Measurements from ENCODE around the gene KRT16.
"Not testable (repeated sequence)": the region's sequence is repeated elsewhere in the genome, so short reads cannot be mapped to it uniquely, and the experiment has no call there.

The KRT16 gene

DNA sequence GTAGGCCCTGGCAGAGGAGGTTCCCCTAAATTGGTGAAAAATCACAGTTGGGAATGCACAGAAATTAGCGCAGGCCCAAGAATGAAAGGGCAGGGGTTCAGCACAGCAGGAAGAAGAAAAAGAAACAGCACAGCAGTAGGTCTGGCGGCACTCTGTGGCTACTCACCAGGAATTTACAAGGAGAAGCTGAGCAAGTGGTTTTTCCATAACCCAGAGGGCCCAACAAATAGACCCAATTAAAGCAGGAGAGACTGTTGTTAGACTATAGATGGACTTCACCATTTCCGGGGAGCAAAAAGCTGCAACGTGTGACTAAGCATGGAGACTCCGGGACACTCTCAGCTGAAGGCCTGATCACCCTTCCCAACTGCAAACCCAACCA is 14.3 kb upstream of the KRT16 start:
- DNase-seq: not testable (repeated sequence)

DNA sequence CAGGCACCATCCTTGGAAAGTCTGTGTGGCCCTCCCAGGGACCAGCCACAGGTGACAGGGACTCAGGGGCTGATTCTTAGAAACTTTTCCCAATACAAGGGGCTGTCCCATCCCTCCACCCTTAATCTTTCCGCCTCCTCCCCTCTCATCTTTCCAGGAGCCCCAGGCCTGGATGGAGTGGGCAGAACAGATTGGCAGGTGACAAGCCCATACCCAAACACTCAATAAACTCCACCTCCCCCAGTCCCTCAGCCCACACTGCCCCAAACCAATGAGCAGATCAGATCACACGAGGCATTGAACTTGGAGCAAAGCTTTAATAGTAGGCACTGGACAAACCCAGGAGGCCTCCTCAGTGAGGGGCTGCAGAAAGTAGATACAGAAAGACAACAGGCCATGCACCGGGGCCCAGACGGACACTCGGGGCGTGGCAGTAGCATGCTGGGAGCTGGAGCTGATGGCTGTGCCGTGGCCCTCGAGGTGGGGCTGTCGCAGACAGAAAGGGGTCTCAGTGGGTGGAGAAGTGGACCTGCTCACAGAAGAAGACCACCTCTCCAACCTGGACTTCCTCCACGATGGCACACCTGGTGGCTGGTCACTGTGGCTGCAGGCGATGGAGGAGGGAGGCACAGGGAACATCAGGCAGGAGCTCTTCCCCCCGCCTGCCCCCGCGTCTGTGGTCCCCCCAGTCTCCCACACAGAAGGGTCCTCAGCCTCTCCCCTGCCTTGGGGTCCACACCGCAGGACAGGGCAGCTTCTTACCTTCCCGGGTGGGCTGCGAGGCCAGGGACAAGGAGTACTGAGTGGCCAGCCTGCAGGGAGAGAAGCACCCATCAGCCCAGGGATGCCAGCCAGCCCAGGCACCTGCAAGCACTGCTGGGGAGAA is 13.7 kb upstream of the KRT16 start:
- not testable (repeated sequence) for DNase-seq

GRCh38 chr17:41625602-41626001 is 13.0 kb upstream of the KRT16 start:
- DNase-seq: no peak

- no peak for DNase-seq
These were observed 11.9 kb upstream of the KRT16 start, which contains the start of gene KRT17 for GRCh38 chr17:41624208-41625101. TSS of gene KRT17 (minus strand) at chr17:41624575. CDS start at chr17:41624509, 66 bp downstream.

- DNase-seq: not testable (repeated sequence)
These were observed 10.8 kb upstream of the KRT16 start for GRCh38 chr17:41623184-41623861.

- DNase-seq: not testable (repeated sequence)
These were observed 10.0 kb upstream of the KRT16 start for GRCh38 chr17:41622340-41623183.

GRCh38 chr17:41621916-41622315 is 9.3 kb upstream of the KRT16 start:
- no peak for DNase-seq

DNA sequence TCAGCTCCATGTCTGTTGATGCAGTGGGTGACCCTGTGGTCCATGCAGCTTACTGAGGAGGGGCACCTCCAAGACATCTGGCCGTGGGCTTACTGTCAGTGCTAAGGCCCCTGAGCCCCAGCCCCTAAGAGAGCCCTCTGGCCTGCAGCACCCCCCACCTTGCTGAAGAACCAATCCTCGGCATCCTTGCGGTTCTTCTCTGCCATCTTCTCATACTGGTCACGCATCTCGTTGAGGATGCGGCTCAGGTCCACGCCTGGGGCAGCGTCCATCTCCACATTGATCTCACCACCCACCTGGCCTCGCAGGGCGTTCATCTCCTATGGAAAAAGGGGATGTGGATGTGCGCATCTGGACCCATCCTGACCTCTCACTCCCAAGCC is 8.9 kb upstream of the KRT16 start:
- not testable (repeated sequence) for DNase-seq

DNA sequence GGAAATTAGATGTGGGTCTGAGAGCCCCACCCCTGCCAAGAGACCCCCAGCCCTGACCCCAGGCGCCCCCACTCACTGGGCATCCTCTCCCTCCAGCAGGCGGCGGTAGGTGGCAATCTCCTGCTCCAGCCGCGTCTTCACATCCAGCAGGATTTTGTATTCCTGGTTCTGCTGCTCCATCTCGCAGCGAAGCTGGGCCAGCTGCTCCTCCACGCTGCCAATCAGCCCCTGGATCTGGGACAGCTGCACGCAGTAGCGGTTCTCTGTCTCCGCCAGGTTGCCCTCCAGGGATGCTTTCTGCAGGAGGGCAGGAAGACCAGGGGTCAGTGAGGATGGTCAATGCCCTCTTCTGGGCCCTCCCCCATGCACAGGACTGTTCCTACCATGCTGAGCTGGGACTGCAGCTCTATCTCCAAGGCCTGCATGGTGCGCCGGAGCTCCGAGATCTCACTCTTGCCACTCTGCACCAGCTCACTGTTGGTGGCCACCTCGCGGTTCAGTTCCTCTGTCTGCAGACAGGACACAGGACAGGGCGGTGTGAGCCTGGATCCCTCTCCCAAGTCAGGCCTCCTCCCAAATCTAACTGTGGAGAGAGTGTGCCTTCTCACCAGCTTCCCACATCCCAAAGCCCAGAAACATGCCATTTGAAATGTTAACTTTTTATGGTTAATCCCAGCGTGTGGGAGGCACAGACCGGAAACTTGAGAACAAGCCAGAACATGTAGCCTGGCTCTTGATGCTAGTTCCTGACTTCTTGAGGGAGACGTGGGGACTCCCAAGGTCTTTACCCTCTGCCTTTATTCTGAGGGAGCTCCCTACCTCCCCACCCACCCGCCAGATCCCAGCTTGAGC is 8.2 kb upstream of the KRT16 start:
- no peak for DNase-seq

DNA sequence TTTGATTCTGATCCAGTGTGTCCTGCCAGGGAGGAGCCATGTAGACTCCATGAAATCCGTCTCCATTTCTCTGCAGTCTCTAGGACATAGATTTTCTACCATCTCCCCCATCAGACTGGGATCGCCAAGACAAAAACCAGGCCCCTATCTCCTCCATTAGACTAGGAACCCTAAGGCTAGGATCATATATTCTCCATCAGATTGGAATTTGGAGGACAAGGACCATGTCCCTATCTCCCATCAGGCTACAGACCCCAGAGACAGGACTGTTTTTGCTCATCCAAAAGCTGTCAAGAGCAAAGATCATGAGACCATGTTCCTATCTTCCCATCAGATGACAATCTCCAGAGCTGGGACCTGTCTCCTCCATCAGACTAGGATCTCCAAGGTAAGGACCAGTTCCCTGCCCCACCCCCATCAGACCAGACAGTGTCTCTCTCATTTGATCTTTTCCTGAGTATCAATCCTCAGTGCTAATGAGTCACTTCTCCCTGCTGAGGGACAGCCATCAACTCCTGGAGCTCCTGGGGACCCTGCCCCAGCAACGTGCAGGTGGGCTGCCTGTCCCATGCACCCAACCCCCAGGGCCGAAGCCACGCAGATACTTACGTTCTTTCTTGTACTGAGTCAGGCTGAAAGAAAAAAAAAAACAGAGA is 7.5 kb upstream of the KRT16 start:
- DNase-seq: not testable (repeated sequence)

DNA sequence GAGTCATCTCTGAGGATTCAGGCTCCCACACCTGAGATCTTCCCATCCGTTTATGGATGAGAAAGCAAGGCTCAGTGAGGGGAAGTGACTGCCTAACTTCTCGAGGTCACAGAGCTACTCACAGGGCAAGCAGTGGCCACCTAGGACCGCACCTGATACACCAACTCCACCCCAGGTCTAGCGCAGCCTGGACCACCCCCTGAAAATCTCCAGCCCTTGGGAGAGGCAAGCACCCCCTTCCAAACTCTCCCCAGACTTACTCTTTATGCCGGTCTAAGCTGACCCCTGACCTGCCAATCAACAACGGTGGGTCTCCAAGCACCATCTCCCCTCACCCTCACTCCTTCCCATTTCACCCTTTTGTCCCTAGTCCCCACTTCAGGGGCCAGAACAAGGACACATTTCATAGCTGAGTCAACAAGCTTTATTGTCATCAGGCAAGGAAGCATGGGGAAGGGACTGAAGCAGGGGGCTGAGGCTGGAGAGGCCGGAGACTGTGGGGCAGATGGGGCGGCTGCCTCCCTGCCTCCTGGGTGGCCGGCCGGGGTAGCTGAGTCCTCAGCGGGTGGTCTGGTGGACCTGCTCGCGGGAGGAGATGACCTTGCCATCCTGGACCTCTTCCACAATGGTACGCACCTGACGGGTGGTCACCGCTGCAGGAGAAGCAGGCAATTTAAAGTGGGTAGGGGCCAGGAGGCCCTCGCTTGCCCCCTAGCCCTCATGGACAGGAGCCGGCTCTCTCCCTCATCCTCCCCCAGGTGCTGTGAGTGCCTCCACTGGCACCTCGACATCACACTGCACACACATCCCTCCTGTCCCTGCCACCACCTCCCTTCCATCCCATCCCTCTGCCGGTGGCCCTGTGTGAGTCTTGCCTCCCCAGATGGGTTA is 6.7 kb upstream of the KRT16 start:
- no peak for DNase-seq

- DNase-seq: no peak
These were observed 5.9 kb upstream of the KRT16 start for GRCh38 chr17:41618341-41619035.

- DNase-seq: no peak
These were observed 5.1 kb upstream of the KRT16 start for GRCh38 chr17:41617698-41618097.

DNA sequence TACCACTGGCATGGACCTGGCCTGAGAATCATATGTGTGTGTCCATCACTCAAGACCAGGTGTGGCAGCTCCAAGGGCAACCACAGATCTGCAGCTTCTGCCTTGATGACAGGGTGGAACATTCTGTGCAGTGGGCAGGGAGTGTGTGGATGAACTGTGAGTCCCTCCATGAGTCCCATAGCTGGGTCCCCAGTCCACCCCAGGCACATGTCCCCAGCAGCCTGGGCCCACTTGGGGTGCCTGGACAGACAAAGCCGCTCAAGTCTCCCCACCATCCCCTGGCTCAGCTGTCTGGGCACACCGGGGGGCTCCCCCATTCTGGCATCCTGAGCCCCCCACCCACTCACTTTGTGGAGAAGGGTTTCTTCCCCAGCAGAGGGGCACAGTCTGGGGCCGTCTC is 4.6 kb upstream of the KRT16 start:
- DNase-seq: no peak

DNA sequence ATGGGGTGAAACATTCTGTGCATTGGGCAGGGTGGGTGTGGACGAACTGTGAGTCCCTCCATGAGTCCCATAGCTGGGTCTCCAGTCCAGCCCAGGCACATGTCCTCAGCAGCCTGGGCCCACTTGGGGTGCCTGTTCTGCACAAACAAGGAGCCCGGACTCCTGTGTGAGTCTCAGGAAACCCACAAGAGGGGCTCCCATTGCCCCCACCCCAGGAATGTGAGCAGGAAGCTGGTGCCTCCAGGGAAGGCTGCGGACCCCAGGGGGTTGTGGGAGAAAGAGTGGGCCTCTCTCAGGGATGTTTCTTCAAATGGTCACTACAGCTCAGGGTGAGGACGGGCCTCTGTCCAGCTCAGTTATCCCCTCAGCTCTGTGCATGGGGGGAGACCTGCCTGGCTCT is 3.9 kb upstream of the KRT16 start:
- not testable (repeated sequence) for DNase-seq

DNA sequence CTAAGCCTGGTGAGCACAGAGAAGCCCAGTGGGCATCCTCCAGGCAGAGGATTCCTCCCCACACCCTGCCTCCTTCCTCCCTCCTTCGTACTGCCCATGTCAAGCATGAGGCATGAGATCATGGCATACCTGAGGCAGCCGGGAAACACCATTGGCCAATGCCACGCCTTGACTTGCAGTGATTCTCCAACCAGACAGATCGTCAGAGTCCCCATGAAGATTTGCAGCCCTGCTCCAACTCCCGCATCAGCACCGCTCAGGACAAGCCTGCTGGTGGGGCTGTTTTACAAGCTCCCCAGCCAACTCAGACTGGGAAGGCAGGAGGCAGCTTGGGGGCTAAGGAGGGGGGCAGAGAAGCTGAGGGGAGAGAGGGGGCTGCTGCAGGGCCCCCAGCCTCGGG is 2.9 kb upstream of the KRT16 start:
- DNase-seq: no peak

DNA sequence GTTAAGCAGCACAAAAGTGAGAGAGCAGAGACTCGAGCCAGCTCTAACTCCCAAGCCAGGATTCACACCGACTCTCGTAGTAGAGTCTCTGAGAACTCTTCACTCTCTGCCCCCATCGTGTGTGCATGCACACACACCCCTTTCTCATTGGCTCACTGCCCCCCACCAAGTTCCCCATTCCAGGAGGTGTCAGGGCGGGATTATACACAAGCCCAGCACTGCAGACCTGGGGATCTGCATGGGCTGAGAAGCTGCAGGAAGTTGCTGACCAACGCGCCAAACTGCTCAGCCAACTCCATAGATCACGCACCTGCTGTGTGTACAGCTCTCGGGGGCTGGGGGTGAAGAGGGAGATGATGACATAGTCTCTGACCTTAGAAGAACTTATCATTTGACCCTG is 2.2 kb upstream of the KRT16 start:
- DNase-seq: not testable (repeated sequence)

DNA sequence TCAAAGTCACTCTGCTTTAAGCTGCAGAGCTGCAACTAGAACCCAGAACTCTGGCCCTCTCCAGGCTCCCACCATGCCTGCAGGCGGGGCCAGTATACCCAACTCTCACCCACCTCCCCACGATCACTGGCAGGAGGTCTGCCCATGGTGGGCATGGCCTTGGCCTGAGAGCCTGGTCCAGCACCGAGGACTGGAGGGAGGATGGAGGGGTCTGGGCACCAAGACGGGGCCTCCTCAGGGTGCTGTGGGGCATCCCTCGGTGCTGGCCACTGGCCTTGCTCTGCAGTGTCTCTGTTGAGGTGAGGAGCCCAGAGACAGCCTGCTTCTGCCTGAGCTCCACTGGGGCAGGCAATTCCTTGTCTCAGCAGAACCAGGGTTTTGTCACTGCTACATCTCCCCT is 1.5 kb upstream of the KRT16 start:
- DNase-seq: no peak
